ENCODE data around the gene PPP2R2B. TPM values are rescaled to one million over a fixed set of nuclear protein-coding genes. Genes with fewer than 3 reads are reported as not detected.

The PPP2R2B gene
- total RNA-seq, 1 experiment from 2014 or later, result not detected

GRCh38 chr5:146904890-146905289, 26.3 kb upstream of the PPP2R2B start (continued):
- TF ChIP-seq ZBTB33 (IDR thresholded peaks at IDR 0.05; ENCODE audit: extremely low read depth, insufficient replicate concordance, low read length), result no peak
- TF ChIP-seq JUND (IDR thresholded peaks at IDR 0.05), result no peak
- TF ChIP-seq FOSL1 (IDR thresholded peaks at IDR 0.05; ENCODE audit: low read depth), result no peak
- TF ChIP-seq EZH2phosphoT487 (IDR thresholded peaks at IDR 0.05; ENCODE audit: borderline replicate concordance), result no peak

- no peaks in the 10 kb centered on the region for H3K27me3 ChIP-seq (ENCODE audit: insufficient read depth, low read length)
- DNase-seq (ENCODE audit: low read depth, low spot score) (no peak), ATAC-seq (no peak)
- no peaks in the 10 kb centered on the region for H3K79me2 ChIP-seq (ENCODE audit: insufficient read depth, low read length)
- H3K4me3 ChIP-seq (replicated peaks in 1 of 2; ENCODE audit: low read depth in 1 of 2, low read length in 2 of 2), result no peak overlapping the region
- no TSS peak for BruUV-seq (replicated peaks)
- H4K20me1 ChIP-seq (ENCODE audit: insufficient read depth), result no peaks in the 10 kb centered on the region
- H2AFZ ChIP-seq (ENCODE audit: low read depth, low read length, poor library complexity, severe bottlenecking), result no peak overlapping the region
- ChIA-PET RAD21 (ENCODE audit: low non-redundant PET in 1 of 2, low total read pairs in 2 of 2, uncharacterized antibody in 2 of 2, unreplicated experiment in 2 of 2) (no interaction called here), POLR2A (no interaction called here), CTCF (no interaction called here)
- intact Hi-C loops (cut with micrococcal nuclease), result no loop called here
- H3K4me2 ChIP-seq (ENCODE audit: low read length), result no peak overlapping the region
- H3K9me2 ChIP-seq (ENCODE audit: insufficient read depth), result no peaks in the 10 kb centered on the region
- no peaks in the 10 kb centered on the region for H3K4me1 ChIP-seq (ENCODE audit: control insufficient read depth in 1 of 2, insufficient read depth in 2 of 2, low read length in 2 of 2)
- H3K36me3 ChIP-seq (ENCODE audit: control insufficient read depth in 1 of 2, insufficient read depth in 2 of 2, low read length in 2 of 2), result no peaks in the 10 kb centered on the region
- H3K9me3 ChIP-seq (ENCODE audit: control insufficient read depth in 1 of 2, insufficient read depth in 1 of 2, low read depth in 1 of 2, low read length in 2 of 2), result no peaks in the 10 kb centered on the region
- no peak for TF ChIP-seq POLR2AphosphoS5 (IDR thresholded peaks at IDR 0.05; ENCODE audit: low read depth, low read length)
- no peak for TF ChIP-seq JUND (IDR thresholded peaks at IDR 0.05)
- no peak for TF ChIP-seq RAD21 (IDR thresholded peaks at IDR 0.05; ENCODE audit: low read depth)
- TF ChIP-seq CEBPB (IDR thresholded peaks at IDR 0.05; ENCODE audit: low read depth), result no peak
- TF ChIP-seq MAX (IDR thresholded peaks at IDR 0.05), result no peak
- no peak for TF ChIP-seq ZBTB33 (IDR thresholded peaks at IDR 0.05; ENCODE audit: extremely low read depth, insufficient replicate concordance, low read length)
- no peak for TF ChIP-seq CBX3 (IDR thresholded peaks at IDR 0.05; ENCODE audit: low read depth)
- no peak for TF ChIP-seq SP1 (IDR thresholded peaks at IDR 0.05; ENCODE audit: low read depth)
- no peak for TF ChIP-seq SIN3A (IDR thresholded peaks at IDR 0.05; ENCODE audit: low read depth)
- no peak for TF ChIP-seq EZH2 (IDR thresholded peaks at IDR 0.05)
- no peak for TF ChIP-seq REST (IDR thresholded peaks at IDR 0.05; ENCODE audit: low read depth)
- H3K27ac ChIP-seq (ENCODE audit: low read depth, low read length), result no peak overlapping the region
- H3K9ac ChIP-seq (ENCODE audit: low read length), result no peak overlapping the region
Observed at GRCh38 chr5:146903789-146904188, 25.2 kb upstream of the PPP2R2B start.
